ENCODE measurements around the gene NARF. TPM values are rescaled to one million over a fixed set of nuclear protein-coding genes. Genes with fewer than 3 reads are reported as not detected.

NARF gene
- total RNA-seq, 4 donors from 2014 or later, result 47.5 to 69.7 (median 48.7) TPM

DNA sequence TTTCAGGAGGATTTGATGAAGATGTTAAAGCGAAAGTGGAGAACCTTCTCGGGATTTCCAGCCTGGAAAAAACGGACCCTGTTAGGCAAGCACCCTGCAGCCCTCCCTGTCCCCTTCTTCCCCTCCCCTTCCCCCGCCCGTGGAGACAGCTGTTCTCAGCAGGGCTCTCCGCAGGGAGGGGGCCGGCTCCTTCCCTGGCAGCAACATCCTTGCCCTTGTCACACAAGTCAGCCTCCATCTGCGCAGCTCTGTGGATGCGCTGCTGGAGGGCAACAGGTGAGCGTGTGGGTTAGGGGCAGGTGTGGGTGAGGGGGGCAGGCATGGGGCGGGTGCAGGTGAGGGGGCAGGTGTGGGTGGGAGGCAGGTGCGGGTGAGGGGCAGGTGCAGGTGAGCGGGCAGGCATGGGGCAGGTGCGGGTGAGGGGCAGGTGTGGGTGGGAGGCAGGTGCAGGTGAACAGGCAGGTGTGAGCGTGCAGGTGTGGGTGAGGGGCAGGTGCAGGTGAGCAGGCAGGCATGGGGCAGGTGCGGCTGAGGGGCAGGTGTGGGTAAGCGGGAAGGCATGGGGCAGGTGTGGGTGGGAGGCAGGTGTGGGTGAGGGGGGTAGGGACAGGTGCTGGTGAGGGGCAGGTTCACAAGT, 17.4 kb upstream of the NARF start:
- WGBS, 2 donors, result 73 to 75% methylated on average over 16 of the region's 17 CpGs
- no peak for DNase-seq
- peaks cover 0 to 21% of the 10 kb centered on the region in 2 donors for H3K4me1 ChIP-seq
- no peak overlapping the region for H3K4me3 ChIP-seq (replicated peaks in 1 of 3)
- TF ChIP-seq, protein P1, sequence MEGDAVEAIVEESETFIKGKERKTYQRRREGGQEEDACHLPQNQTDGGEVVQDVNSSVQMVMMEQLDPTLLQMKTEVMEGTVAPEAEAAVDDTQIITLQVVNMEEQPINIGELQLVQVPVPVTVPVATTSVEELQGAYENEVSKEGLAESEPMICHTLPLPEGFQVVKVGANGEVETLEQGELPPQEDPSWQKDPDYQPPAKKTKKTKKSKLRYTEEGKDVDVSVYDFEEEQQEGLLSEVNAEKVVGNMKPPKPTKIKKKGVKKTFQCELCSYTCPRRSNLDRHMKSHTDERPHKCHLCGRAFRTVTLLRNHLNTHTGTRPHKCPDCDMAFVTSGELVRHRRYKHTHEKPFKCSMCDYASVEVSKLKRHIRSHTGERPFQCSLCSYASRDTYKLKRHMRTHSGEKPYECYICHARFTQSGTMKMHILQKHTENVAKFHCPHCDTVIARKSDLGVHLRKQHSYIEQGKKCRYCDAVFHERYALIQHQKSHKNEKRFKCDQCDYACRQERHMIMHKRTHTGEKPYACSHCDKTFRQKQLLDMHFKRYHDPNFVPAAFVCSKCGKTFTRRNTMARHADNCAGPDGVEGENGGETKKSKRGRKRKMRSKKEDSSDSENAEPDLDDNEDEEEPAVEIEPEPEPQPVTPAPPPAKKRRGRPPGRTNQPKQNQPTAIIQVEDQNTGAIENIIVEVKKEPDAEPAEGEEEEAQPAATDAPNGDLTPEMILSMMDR (IDR thresholded peaks at IDR 0.05), result no peak
- no peak for TF ChIP-seq POLR2A (IDR thresholded peaks at IDR 0.05)
- H3K27me3 ChIP-seq, result no peaks in the 10 kb centered on the region
- intact Hi-C loops (cut with DNase I), result no loop called here
- no peaks in the 10 kb centered on the region for H3K9me3 ChIP-seq
- H3K36me3 ChIP-seq, result peaks cover 0 to 9% of the 10 kb centered on the region in 2 donors
- no peak overlapping the region for H3K27ac ChIP-seq

DNA sequence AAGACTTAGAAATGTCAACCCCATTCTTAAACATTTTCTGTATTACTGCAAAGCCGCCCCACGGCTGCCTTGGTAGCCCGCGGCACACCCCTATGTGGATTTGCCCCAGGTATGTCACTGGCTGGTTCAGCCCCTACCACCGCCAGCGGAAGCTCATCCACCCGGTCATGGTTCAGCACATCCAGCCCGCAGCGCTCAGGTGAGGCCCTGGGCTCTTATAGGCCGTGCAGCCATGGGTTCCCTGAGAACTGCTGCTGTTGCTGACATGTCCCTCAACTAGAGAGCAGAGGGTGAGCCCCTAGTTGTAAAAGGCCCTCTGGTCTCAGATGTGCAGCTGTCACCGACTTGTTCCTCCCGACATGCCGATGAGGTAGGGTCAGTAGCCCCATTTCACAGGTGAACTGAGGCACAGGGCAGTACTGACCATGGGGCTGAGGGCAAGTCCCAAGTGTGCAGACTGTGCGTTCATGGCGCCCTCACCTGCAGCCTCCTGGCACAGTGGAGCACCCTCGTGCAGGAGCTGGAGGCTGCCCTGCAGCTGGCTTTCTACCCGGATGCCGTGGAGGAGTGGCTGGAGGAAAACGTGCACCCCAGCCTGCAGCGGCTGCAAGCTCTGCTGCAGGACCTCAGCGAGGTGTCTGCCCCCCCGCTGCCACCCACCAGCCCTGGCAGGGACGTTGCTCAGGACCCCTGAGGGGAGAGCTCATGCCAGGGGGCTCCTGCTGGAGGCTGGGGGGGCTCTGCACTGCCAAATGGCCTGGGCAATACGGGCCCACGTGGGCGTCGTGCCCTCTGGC, 16.7 kb upstream of the NARF start:
- Histone ChIP-seq H3K27ac (no peak overlapping the region), H3K36me3 (peaks cover 0 to 9% of the 10 kb centered on the region in 2 donors), H3K9me3 (no peaks in the 10 kb centered on the region), H3K4me1 (peaks cover 0 to 14% of the 10 kb centered on the region in 2 donors), H3K27me3 (no peaks in the 10 kb centered on the region), H3K4me3 (replicated peaks in 1 of 3) (no peak overlapping the region)
- TF ChIP-seq POLR2A (IDR thresholded peaks at IDR 0.05), result no peak
- TF ChIP-seq, protein P1 (IDR thresholded peaks at IDR 0.05), result no peak
- no peak for DNase-seq
- 86% methylated on average over 11 to 20 of the region's 27 CpGs for whole genome bisulfite sequencing, 2 donors
- intact Hi-C loops (cut with DNase I), result no loop called here

DNA sequence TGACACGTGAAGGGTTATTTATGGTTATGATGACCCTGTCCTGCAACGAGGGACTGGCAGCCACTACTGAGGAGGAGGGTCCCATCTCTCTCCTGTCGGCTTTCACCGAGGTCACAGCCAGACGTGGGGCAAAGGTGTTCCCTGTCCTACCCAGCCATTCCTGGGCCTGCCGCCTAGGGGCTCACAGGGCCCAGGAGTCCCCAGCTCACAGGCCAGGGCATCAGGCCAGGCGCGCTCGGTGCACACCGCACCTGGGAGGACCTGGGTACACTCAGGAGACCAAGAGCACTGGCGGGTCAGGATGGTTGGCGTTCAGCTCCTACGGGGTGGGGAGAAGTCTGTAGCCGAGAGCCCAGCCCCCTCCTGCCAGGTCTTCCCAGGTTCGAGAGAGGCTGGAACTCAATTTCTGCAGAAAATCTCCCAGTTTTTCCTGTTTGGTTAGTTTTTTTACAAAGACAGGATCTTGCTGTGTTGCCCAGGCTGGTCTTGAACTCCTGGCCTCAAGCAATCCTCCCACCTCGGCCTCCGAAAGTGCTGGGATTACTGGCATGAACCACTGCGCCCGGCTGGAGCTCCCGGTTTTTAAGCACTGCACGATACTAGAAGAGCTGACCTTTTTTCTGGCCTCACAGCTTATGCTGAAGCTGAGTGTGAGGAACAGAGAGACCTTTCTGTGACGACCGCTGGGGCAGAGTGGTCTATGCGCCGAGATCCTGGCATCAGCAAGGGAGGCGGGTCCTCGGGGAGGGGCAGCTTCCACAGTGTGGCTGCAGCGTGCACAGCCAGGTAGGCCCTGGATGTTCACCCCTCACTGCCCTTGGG, 15.7 kb upstream of the NARF start:
- no peak for DNase-seq
- peaks cover 0 to 9% of the 10 kb centered on the region in 2 donors for H3K36me3 ChIP-seq

DNA sequence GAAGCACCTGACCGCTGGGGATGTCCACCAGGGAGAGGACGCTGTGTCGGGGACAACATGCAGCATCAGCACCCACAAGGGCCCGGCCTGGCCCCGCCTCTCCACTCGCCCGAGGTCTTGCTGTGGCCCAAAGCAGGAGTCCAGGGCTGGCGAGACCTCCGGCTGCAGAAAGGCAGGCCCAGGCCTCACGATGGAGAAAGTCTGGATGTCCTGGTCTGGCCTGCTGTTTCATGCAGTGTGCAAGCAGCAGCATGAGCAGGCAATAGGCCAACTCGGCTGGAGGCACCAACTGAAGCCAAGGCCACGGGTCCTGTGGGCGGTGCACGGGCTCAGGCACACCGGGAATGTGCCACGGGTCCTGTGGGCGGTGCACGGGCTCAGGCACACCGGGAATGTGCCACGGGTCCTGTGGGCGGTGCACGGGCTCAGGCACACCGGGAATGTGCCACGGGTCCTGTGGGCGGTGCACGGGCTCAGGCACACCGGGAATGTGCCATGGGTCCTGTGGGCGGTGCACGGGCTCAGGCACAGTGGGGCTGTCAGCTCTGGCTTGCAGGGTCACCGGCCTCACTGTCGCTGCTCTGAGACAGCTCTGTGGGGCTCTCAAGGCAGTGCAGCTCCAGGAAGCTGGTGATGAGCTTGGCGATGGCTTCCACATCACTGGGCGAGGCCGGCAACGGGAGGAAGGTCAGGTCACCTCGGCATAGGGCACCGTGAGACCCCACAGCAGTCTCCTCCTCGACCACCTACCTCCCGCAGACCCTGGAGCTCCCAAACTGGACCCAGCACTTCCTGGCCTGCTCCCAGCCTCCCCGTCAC, 14.9 kb upstream of the NARF start:
- Histone ChIP-seq H3K36me3 (peaks cover 0 to 9% of the 10 kb centered on the region in 2 donors), H3K27ac (no peak overlapping the region), H3K4me1 (peaks cover 0 to 12% of the 10 kb centered on the region in 2 donors), H3K9me3 (no peaks in the 10 kb centered on the region), H3K4me3 (replicated peaks in 1 of 3) (no peak overlapping the region), H3K27me3 (no peaks in the 10 kb centered on the region)
- no peak for TF ChIP-seq POLR2A (IDR thresholded peaks at IDR 0.05)
- TF ChIP-seq, protein P1 (IDR thresholded peaks at IDR 0.05), result no peak
- intact Hi-C loops (cut with DNase I), result no loop called here
- 93 to 96% methylated on average over 5 to 20 of the region's 40 CpGs for WGBS, 2 donors
- DNase-seq, result no peak

More for the DNA sequence above, 15.7 kb upstream of the NARF start:
- no peak for TF ChIP-seq POLR2A (IDR thresholded peaks at IDR 0.05)
- TF ChIP-seq, protein P1 (IDR thresholded peaks at IDR 0.05), result no peak
- Histone ChIP-seq H3K27ac (no peak overlapping the region), H3K4me1 (peaks cover 0 to 12% of the 10 kb centered on the region in 2 donors), H3K27me3 (no peaks in the 10 kb centered on the region), H3K9me3 (no peaks in the 10 kb centered on the region), H3K4me3 (replicated peaks in 1 of 3) (no peak overlapping the region)
- WGBS, 2 donors, result 91 to 93% methylated on average over 26 to 28 of the region's 28 CpGs
- intact Hi-C loops (cut with DNase I), result no loop called here
